G401 (cell line): ENCODE results near the gene PTGES. TPM values are rescaled to one million over a fixed set of nuclear protein-coding genes. Genes with fewer than 3 reads are reported as not detected.
"Not testable (repeated sequence)": the region's sequence is repeated elsewhere in the genome, so short reads cannot be mapped to it uniquely, and the experiment has no call there.

Experiments used
- DNase-seq: peaks from one replicate; pipeline ENCODE4 v3.0.0-alpha.2; 2015; ENCODE audit warnings: low spot score
- in situ Hi-C: cut with HindIII; loops from 2 replicates; pipeline ENCODE4 v1.10.0; 2016; ENCODE audit warnings: low sequenced_read_pairs, mixed read lengths
- total RNA-seq: library from RNA; depleted of rRNA; stranded (reverse); fragments of >200 nt; shearing (Covaris generic); gene quantifications from 2 replicates; pipeline ENCODE4 v1.2.3, GENCODE V29; 2014; rRNA removed

The PTGES gene
- total RNA-seq: 2.5 and 4.8 TPM in 2 replicates

GRCh38 chr9:129752900-129753729 is at the start of gene PTGES:
Gene PTGES (minus strand): TSS chr9:129753042. CDS start chr9:129753012, 30 bp downstream.
- peak; percentile 60 for DNase-seq
- in situ Hi-C loops: no loop called here

- in situ Hi-C loops: no loop called here
- no peak for DNase-seq
Measured at GRCh38 chr9:129801504-129801903, 48.7 kb upstream of the PTGES start.

- in situ Hi-C loops: no loop called here
- no peak for DNase-seq
Measured at GRCh38 chr9:129798973-129799372, 46.1 kb upstream of the PTGES start.

- DNase-seq, in situ Hi-C loops: not testable (repeated sequence)
Measured at GRCh38 chr9:129796029-129796428, 43.2 kb upstream of the PTGES start.

GRCh38 chr9:129794549-129794948 is 41.7 kb upstream of the PTGES start:
- in situ Hi-C loops: no loop called here

GRCh38 chr9:129786481-129786880 is 33.6 kb upstream of the PTGES start:
- in situ Hi-C loops: no loop called here
- no peak for DNase-seq

More at GRCh38 chr9:129794549-129794948, 41.7 kb upstream of the PTGES start:
- DNase-seq: no peak

- in situ Hi-C loops: no loop called here
- DNase-seq: no peak
Measured at GRCh38 chr9:129785866-129786265, 33.0 kb upstream of the PTGES start.

- in situ Hi-C loops: not testable (repeated sequence)
Measured at GRCh38 chr9:129784970-129785369, 32.1 kb upstream of the PTGES start.

GRCh38 chr9:129783516-129784361 is 30.9 kb upstream of the PTGES start:
- in situ Hi-C loops: no loop called here
- peak; percentile 79 for DNase-seq

More at GRCh38 chr9:129784970-129785369, 32.1 kb upstream of the PTGES start:
- DNase-seq: not testable (repeated sequence)

- in situ Hi-C loops: no loop called here
- no peak for DNase-seq
Measured at GRCh38 chr9:129781981-129782380, 29.1 kb upstream of the PTGES start.

- DNase-seq: no peak
- in situ Hi-C loops: no loop called here
Measured at GRCh38 chr9:129781131-129781530, 28.3 kb upstream of the PTGES start.

GRCh38 chr9:129779560-129780190 is 26.8 kb upstream of the PTGES start:
- in situ Hi-C loops: loop anchor here (5.0 kb wide), 2 partner anchors 52 to 147 kb away; no protein-coding TSS in a partner anchor
- no peak for DNase-seq

GRCh38 chr9:129778469-129778868 is 25.6 kb upstream of the PTGES start:
- DNase-seq: no peak
- in situ Hi-C loops: loop anchor here (5.0 kb wide), 2 partner anchors 51 to 146 kb away; no protein-coding TSS in a partner anchor

GRCh38 chr9:129777769-129778130 is 24.9 kb upstream of the PTGES start:
- in situ Hi-C loops: loop anchor here (5.0 kb wide), 2 partner anchors 50 to 145 kb away; no protein-coding TSS in a partner anchor
- DNase-seq: no peak

GRCh38 chr9:129776938-129777768 is 24.3 kb upstream of the PTGES start:
- in situ Hi-C loops: loop anchor here (5.0 kb wide), 2 partner anchors 50 to 145 kb away; no protein-coding TSS in a partner anchor
- DNase-seq: peak; percentile 76

- DNase-seq: no peak
- in situ Hi-C loops: loop anchor here (5.0 kb wide), 2 partner anchors 49 to 144 kb away; no protein-coding TSS in a partner anchor
Measured at GRCh38 chr9:129776566-129776937, 23.7 kb upstream of the PTGES start.

- in situ Hi-C loops: loop anchor here (5.0 kb wide), 2 partner anchors 49 to 144 kb away; no protein-coding TSS in a partner anchor
- DNase-seq: not testable (repeated sequence)
Measured at GRCh38 chr9:129776096-129776495, 23.3 kb upstream of the PTGES start.

- no peak for DNase-seq
- in situ Hi-C loops: loop anchor here (5.0 kb wide), 2 partner anchors 48 to 143 kb away; no protein-coding TSS in a partner anchor
Measured at GRCh38 chr9:129775448-129775798, 22.6 kb upstream of the PTGES start.
